Activated naive CD4-positive, alpha-beta T cell treated with anti-CD3 and anti-CD28 coated beads, Interleukin-2, amount 50 U/mL, for 16 hours (primary cell): ENCODE measurements around the gene VWA7.

Experiments used
- DNase-seq: peaks from one replicate; pipeline ENCODE4 v3.0.0-alpha.2; 2020

VWA7 gene

DNA sequence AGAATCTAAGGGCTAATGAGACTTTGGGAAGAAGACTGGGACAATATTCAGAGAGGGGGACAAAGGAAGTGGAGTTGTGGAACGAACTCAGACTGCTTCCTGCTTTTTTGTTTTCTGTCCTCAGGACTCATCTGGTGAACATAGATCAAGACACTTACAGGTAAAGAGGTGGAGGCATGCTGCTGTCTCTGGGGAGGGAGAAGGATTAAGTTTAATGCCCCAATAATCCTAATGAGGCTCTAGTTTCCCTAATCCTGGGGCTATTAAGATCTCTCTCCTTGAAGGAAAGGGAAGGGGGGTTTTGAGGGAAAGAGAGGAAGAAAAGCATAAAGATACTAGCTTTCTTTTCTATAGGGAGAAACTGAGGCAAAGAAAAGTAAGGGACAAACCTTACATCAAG lies 32.7 kb downstream of the VWA7 start:
- no peak for DNase-seq

DNA sequence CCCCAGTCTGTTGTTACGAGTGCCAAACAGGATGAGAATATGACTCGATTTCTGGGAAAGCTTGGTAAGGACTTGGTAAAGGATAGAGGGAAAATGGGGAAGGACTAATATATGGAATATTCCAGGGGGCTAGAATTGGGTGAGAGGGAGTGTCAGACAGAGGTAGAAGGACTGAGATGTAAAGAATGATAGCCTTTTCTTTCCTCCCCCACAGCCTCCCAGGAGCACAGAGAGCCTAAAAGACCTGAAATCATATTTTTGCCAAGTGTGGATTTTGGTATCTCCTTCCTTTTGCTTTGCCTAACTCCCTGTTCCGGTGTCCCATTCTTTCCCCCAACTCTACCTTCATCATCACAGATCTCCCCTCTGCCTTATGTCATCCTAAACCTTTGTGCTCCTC lies 34.2 kb downstream of the VWA7 start:
- DNase-seq, result no peak

DNA sequence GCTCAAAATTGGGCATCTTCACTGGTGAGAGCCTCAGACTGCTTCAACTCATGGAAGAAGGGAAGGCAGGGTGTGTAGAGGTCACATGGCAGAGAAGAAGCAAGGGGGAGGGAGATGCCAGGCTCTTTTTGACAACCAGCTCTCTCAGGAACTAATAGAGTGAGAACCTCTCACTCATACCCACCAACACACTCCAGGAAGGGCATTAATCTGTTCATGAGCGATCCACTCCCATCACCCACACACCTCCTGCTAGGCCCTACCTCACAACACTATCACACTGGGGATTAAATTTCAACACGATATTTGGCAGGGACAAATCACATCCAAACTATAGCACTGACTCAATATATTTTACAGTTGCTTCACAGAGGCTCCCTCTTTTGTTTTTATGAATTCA lies 35.3 kb downstream of the VWA7 start:
- DNase-seq, result no peak

DNA sequence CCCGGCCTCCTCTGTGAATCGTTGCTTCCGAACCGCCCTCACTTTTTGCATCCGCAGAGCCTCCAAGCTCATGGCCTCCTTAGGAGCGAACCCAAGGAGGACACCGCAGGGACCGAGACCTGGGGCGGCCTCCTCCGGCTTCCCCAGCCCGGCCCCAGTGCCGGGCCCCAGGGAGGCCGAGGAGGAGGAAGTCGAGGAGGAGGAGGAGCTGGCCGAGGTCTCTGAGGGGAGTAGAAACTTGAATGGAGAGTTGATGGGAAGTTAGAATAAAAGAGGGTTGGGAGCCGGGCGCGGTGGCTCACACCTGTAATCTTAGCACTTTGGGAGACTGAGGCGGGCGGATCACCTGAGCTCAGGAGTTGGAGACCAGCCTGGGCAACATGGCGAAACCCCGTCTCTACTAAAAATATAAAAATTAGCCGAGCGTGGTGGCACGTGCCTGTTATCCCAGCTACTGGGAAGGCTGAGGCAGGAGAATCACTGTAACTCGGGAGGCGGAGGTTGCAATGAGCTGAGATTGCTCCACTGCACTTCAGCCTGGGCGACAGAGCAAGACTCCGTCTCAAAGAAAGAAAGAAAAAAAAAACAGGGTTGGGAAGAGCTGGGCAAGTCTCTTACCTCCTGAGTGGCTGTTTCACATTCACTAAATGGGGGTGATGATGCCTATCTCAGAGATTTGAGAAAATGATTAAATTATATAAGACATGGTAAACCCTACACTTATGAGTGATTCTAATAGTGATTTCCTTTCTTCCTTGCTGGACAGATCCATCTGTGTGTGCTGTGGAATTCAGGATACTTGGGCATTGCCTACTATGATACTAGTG lies 36.5 kb downstream of the VWA7 start:
- no peak for DNase-seq

DNA sequence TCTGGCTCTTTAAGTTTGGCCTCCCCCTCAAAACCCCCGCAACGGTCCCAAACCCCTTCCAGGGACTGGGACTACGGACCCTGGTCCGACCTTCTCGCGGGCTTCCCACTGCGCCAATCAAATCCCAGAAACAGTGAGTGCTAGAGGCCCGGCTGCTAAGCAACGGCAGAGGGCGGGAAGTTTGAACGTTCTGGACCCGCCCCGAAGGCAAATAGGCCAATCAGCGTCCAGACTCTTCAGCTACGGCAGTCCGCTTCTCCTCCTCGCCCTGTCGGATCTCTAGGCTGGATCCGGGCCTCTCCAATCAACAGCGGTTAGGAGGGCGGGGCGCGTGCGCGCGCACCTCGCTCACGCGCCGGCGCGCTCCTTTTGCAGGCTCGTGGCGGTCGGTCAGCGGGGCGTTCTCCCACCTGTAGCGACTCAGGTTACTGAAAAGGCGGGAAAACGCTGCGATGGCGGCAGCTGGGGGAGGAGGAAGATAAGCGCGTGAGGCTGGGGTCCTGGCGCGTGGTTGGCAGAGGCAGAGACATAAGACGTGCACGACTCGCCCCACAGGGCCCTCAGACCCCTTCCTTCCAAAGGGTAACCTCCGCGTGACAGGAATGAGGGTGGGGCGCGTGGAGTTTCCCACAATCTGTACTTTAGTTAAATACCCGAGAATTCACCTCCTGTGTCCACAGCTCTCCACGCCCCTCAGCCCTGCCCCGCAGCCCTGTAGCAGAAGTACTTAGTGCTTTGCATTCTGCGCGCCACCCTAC lies 37.3 kb downstream of the VWA7 start, which contains the start of gene MSH5:
MSH5 (plus strand) TSS at position 367 of the 758 bp plus-strand sequence. CDS start 462 bp downstream, outside the sequence.
- peak; percentile 95 for DNase-seq

DNA sequence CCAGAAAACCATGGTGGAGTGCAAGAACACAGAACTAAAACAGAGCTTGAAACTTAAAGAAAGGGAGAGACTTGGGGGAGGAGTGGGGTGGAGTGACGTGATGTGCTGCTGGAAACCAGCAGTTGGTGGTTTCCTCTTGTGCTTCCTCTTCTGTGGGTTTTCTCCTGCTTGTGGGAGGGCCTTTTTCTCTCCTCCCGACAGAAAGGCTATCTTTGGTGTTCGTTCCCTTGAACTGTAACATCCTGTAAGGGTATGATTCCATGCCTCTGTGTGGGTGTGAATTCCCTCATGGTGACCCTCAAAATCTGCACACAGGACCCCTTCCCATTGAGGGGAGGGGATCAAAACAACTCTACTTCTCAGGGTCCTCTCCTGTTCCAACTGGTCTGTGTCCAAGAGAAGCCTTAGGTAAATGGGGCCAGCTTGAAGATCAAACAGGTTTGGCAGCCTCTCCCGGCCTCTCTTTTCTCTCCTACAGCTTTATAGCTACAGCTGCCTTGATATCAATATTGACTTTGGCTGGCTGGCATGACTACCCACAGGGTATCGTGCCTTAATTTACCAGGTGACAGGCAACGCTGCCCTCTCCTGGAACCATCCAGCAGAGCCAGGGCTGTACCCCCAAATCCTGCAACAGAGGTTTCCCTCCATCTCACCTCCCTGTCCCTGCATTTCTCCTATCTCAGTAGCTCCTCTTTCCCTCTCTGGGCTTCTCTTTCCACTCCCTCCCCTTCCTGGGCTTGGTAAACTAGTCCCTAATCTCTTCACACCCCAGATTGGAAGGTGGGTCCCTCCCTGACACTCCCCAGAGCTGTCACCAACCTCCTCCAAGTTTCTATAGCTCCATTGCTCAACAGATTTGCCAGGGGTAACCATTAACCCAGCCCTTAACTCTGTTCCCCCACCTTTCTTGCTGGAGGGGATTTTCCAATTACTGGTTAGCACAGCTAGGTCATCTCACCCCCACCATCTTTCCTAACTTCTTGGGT lies 38.8 kb downstream of the VWA7 start:
- DNase-seq, result peak; percentile 43

DNA sequence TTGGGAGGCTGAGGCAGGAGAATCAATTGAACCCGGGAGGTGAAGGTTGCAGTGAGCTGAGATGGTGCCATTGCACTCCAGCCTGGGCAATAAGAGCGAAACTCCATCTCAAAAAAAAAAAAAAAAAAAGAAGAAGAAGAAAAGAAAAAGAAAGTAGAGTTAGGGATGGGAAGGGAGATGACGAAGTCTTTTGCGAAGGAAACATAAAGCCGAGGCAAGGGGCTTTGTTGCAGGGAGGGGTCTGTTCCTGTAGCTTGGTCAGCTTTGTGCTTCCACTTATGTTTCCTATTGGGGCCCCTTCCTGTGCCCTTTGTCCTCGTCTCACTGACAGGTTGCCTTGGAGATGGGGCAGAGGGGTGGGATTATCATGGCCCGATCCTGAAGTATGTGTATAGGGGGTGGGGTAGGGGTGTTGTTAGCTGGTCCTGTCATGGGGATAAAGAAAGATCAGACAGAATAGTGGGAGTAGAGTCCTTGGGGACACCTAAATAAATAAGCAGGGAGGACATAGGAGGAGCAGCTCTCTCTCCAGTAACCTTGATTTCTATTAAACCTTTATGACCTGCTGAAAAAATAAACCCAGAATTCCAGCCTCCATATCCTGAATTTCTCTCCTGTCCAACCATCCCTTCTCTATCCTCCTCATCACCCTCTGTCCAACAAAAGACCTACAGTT lies 39.7 kb downstream of the VWA7 start:
- DNase-seq, result no peak

DNA sequence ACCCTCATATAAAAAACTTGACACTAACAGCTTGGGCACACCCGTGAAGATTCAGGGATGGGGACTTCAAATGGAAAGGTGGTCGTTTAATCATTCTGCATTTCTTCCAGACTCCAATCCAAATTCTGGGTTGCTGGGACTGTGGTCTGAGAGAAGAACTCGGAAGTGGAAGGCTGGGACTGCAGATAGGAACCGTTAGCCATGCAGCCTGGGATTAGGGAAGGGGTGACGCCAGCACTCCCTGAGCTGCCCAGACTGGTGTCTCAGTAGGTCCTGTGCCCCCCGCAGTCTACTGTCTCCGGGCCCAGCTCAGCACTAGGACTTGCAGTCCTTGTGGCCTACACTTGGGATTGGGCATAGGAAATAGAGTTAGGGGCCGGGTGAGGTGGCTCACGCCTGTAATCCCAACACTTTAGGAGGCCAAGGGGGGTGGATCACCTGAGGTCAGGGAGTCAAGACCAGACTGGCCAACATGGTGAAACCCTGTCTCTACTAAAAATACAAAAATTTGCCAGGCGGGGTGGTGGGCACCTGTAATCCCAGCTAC lies 40.3 kb downstream of the VWA7 start:
- no peak for DNase-seq

DNA sequence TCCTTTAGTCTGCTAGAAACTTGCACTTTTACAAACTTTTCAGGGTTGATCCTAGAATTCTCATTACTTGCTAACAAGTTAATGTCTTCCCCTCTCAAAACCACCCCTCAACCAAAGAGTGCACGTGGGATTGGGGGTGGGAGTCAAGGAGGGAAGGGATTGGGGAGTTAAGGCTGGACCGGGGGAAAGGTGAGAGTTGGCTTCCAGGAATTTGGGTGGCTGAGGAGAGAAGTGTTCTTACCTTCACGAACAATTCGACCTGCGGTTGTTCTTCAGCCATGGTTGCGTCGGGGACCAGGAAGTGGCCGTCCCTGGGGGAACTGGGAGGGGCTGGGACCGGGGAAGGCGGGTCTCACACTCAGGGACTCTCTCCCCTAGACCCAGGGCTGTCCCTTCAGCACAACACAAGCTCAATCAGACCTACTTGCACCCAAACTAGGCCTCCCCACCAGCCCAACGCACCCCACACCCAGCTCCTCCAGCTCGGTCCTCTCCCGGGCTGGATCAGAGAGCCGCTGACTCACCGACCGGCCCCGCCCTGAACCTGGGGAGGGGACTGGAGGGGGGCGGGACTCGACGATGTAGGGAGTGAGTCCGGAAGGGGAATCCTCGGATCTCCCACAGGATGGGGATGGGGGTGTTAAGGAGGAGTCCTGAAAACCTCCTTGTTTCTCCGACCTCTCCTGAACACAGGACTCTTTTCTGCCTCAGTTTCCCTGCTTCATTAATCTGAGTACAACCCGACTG lies 40.9 kb downstream of the VWA7 start, which contains the start of gene CLIC1:
CLIC1 (minus strand) TSS at position 510 of the 747 bp plus-strand sequence; CDS start at position 280, 230 bp downstream.
- DNase-seq, result peak; percentile 79

DNA sequence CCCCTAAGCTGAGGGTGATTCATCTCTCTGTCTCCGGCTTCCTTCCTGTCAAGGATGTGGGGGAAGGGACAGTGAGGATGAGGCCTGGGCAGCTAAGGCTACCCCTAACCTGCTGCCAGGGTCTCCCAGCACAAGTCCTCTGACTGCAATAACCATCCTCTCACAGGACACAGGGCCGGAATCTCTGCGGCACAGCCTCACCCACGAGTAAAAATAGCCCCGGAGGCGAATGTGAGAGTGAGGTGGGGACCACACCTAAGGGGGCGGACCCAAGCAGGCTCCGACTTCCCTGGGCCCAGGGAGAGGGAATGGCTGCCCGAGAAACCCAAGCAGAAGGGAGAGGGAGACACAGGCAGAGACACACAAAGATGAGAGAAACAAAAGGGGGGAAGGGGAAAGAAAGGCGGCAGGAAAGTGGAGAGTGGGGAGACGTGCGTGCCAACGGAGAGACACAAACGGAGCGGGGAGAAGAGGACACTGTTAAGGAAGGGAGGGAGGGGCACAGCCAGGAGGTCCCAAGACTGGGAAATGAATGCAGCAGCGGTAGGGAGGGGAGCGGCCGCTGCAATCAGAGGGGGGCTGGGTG lies 42.2 kb downstream of the VWA7 start:
- peak; percentile 37 for DNase-seq

DNA sequence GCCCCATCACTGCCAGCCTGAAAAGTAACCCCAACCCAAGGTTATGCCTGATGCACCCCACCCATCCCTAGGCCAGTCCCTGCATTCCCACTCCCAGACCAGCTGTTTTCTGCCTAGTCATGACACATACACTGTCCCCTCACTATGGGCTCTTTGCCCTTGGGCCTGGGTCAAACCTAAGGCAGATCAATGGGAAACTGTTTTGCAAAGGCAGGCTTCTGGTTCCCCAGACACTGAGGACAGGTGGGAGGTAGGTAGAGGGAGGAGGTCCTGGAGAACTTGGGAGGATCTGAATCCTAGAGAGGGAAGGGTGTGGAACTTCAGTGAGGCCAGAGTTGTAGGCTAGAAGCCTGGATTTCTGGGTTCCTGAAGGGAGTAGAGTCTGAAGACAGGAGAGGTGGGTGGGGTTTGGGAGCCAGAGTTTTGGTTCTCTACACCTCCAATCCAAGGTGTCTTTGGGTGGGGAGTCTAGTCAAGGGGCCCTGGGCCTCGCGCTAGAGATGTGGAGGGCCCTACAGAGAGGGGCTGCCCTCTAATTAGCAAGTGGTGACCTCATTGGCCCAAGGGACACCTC lies 42.8 kb downstream of the VWA7 start:
- DNase-seq, result no peak

DNA sequence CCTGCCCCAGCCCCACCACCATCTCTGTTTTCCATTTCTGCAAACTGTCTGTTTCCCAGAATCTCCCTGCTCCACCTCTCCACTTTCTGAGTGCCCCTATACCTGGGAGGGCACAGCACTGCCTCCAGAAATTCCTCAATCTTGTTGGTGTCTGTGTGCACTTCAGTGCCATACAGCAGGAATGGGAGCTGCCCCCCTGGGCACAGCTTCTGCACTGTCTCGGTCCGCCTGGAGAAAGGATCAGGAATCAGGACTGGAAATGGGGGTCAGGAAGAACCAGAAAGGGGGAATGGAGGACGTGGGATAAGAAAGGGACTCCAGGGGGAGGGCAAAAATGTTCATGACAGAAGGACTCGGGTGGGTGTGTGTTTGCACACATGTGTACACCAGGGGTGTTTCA lies 43.4 kb downstream of the VWA7 start:
- no peak for DNase-seq

DNA sequence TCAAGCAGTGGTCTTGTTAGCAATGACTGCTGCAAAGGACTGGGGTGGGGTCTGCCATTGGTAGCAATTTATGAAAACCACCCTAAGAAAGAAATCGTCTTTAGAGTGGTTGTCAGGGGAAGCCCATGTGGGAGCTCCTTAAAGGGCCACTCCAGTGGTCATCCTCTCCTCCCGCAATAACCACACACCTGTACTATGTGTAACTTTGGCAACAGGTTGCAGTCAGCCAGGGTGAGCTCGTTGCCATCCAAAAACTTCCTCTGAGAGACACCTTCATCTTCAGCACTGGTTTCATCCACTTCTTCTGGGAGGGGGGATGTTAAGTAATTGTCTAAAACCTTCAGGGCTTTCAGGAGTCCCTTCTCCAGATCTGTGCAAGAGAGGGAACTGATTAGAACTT lies 45.1 kb downstream of the VWA7 start:
- no peak for DNase-seq

DNA sequence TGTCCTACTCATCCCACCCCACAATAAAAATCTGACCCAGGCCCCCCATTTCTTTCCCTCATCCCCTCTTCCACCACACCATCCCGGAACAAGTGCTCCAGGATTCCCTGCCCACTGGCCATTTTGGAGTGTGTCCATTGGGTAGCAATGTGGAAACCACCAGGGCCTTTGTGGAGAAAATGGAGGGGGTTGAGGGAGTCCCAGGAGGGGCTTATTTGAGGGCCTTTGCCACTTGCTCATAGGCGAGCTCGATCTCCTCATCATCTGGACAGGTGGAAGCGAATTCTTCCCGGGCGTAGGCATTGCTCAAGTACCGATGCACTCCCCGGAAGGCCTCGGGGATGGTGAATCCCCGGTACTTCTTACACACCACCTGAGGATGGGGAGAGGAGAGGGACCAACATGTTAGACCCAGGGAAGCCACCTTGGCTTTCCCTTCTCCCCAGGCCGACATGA lies 46.5 kb downstream of the VWA7 start:
- DNase-seq, result no peak

DNA sequence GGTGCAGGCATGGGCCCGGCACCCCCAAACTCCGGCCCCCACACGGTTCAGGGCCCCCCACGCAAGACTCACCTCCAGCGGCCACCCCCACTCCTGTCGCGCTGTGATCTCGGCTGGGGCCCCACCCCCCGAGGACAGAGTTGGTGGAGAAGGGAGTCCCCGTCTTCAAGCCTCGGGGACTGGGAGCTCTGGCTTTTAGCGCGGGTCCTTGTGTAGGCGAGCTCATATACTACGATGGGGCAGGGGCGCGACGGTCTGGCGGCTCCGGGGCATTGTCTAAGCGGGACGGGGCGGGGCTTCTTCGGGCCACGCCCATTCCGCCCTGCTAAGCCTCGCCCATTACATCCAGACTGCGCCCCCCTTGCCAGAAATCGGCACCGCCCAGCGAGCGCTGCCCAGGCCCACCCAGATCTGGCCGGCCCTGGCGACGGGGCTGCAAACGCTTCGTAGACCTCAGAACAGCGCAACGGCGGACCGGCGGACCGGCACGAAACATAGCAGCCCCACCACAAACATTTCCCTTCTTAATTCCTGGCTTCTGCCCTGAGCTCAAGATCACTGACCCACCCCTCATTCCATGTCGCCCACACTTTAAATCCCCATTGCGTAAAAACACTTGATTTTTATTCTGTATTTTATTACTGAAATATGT lies 47.0 kb downstream of the VWA7 start:
- peak; percentile 60 for DNase-seq

DNA sequence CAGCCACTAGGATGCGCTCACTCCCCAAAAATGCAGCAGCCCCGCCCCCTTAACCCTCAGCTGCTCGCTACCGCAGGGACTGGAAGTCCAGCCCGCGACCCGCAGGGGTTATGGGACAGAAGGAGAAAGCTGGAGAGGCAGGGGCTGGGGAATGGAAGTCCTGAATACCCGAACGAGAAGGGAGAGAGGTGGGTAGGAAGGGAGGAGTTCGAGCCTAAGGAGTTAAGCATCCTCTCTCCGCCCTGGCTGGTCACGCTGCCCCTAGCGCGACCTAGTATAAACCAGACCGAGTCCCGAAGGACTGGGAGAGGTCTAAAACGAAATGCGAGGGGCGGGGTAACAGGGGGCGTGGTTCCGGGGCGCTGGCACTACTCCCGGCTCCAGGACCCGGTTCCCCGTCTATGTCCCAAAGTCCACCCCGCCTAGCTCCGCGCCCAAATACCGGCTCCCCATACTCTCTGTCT lies 47.6 kb downstream of the VWA7 start:
- DNase-seq, result peak; percentile 78

DNA sequence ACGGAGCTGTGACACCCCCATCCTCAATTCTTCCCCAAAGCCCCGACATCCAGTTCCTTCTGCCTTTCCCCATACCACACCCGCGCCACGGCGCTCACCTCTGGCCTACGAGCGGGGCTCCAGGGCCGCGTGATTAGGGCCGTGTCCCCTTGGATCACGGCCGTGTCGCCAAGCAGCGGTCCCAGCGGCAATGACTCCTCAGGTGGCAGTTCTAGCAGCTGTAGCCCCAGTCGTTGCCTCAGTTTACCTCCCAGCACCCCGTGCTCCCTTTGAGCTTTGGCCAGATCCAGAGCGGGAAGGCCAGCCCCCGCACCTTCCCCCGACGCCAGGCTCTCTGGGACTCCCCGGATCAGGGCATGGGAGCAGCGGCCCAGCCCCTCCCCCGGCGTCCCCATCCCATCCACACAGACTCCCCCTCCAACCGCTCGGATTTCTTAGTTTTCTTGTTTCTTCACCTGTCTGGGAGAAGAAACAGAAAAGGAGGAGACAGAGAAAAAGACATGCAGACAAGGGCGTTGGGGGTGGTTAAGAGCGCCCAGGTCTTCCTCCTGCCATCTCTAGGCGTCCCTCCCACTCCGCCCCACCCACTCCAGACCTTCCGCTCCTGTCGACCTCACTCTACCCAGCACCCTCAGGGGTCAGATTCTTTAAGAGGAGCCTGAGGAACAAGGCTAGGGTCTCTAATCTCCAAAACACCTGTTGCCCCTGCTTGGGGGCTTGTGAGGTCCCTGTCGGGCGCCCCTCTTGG lies 48.2 kb downstream of the VWA7 start, which contains the start of gene DDAH2:
DDAH2 (minus strand) TSS at position 533 of the 748 bp plus-strand sequence; CDS start at position 395, 138 bp downstream.
- DNase-seq, result no peak
